Spleen (tissue), 7 donors: ENCODE results near the gene VWA3B.

Experiments used
- POLR2A ChIP-seq, 3 donors: fragments of 450-650 bp; IDR thresholded peaks; one replicate each; pipeline ENCODE4 v1.5.1; 2017; ENCODE audit warnings: antibody characterized with exemption in 3 of 3, mild to moderate bottlenecking in 1 of 3
- TF ChIP-seq, protein P1 (sequence below), 11 experiments: fragments of 200-600 bp in 7 of 11; fragments of 450-650 bp in 4 of 11; sonication (generic) in 4 of 11; IDR thresholded peaks in 8 of 11; conservative IDR thresholded peaks in 3 of 11; 1 replicate in 7 of 11; 2 replicates in 4 of 11; pipeline versions ENCODE4 v1.4.0 to v1.8.0; 2016 to 2021; ENCODE audit warnings: antibody characterized with exemption in 11 of 11, inconsistent platforms in 4 of 11, mild to moderate bottlenecking in 1 of 11
- donor health status: DM: no; HTN: no; CAD: no; lungs with moderate emphysema.
- donor health status: DM: no; HTN: no; CAD: no.
- donor health status: DM: no; HTN: no; CAD: no.

DNA sequence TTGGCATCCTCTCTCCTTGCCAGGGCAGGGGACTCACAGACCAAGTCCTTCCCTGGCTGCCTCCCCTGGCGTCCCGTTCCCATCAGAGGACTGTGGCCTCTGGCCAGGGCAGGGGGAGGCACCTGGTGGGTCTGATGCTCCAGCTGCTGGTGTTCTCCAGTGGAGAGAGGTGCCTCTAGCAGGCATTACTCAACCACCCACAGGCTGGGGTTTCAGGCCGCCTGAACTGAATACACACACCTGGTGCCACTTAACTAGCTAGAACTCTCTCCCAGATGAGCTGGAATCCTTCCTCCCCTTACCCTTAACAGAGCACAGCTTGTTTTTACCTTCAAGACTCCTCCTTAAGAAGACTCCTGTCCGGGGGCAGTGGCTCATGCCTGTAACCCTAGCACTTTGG lies 221.6 kb downstream of the VWA3B start:
- TF ChIP-seq, protein P1, sequence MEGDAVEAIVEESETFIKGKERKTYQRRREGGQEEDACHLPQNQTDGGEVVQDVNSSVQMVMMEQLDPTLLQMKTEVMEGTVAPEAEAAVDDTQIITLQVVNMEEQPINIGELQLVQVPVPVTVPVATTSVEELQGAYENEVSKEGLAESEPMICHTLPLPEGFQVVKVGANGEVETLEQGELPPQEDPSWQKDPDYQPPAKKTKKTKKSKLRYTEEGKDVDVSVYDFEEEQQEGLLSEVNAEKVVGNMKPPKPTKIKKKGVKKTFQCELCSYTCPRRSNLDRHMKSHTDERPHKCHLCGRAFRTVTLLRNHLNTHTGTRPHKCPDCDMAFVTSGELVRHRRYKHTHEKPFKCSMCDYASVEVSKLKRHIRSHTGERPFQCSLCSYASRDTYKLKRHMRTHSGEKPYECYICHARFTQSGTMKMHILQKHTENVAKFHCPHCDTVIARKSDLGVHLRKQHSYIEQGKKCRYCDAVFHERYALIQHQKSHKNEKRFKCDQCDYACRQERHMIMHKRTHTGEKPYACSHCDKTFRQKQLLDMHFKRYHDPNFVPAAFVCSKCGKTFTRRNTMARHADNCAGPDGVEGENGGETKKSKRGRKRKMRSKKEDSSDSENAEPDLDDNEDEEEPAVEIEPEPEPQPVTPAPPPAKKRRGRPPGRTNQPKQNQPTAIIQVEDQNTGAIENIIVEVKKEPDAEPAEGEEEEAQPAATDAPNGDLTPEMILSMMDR (IDR thresholded peaks at IDR 0.05 in 8 of 11, conservative IDR thresholded peaks at IDR 0.05 in 3 of 11), result no peak
- TF ChIP-seq POLR2A (IDR thresholded peaks at IDR 0.05), result no peak
